GM12878 (cell line): ENCODE results near the gene AAMP. TPM values are rescaled to one million over a fixed set of nuclear protein-coding genes. Genes with fewer than 3 reads are reported as not detected.

ENCODE experiments used
- ATAC-seq: fragments of 200-7000 bp; cut with Tn5 transposase; 3 replicates; pipeline ENCODE4 v1.9.1; 2020; ENCODE audit warnings: mild to moderate bottlenecking, moderate library complexity
- BruUV-seq: library from RNA; stranded (reverse); fragments of 400-500 nt; replicated peaks from 2 replicates; lab custom pipeline; 2021; lab: Mats Ljungman, UMichigan
- CTCF ChIA-PET: fragments of 300-600 bp; sonication (Branson Sonifier 250); formaldehyde crosslinking; extraction: SDS; loops from one replicate; lab custom pipeline; 2021; ENCODE audit warnings: inconsistent platforms; lab: Yijun Ruan, JAX
- POLR2A ChIA-PET: fragments of 350-600 bp; formaldehyde crosslinking; extraction: SDS; loops from one replicate; lab custom pipeline; 2021; ENCODE audit warnings: inconsistent platforms; lab: Charles Lee
- RAD21 ChIA-PET: fragments of 300-600 bp; sonication (Branson Sonifier 250); formaldehyde crosslinking; loops from one replicate; lab custom pipeline; 2023; ENCODE audit warnings: antibody characterized with exemption; ENCODE audit not compliant: unreplicated experiment; lab: Charles Lee
- SMC1A ChIA-PET: fragments of 300-600 bp; sonication (Branson Sonifier 250); formaldehyde crosslinking; loops from one replicate; lab custom pipeline; 2023; ENCODE audit not compliant: unreplicated experiment, uncharacterized antibody; lab: Charles Lee
- DNase-seq: peaks from one replicate; pipeline ENCODE4 v3.0.0-alpha.2; 2011; ENCODE audit warnings: low read depth, low spot score
- FAIRE-seq: peaks from 3 replicates; lab custom pipeline; 2011; peaks lifted over from hg19 to GRCh38; lab: Jason Lieb, UNC
- H2AFZ ChIP-seq: 2 replicates; pipeline ENCODE4 v1.6.0; 2011; ENCODE audit warnings: low read depth, low read length, control low read depth; ENCODE audit not compliant: control insufficient read depth
- H3K27ac ChIP-seq: 2 replicates; pipeline ENCODE4 v1.5.1; 2011; ENCODE audit warnings: control low read depth; ENCODE audit not compliant: control insufficient read depth, insufficient read depth
- H3K27me3 ChIP-seq, 2 experiments: replicated peaks in 1 of 2; 2 replicates each; pipeline versions ENCODE4 v1.6.0 to v1.6.1; 2011; ENCODE audit warnings: low read length in 1 of 2; ENCODE audit not compliant: control insufficient read depth in 2 of 2, insufficient read depth in 2 of 2
- H3K36me3 ChIP-seq, 2 experiments: 2 replicates each; pipeline ENCODE4 v1.5.1; 2011; ENCODE audit warnings: low read length in 1 of 2; ENCODE audit not compliant: control insufficient read depth in 2 of 2, insufficient read depth in 2 of 2
- H3K4me1 ChIP-seq: 2 replicates; pipeline ENCODE4 v1.6.1; 2011; ENCODE audit warnings: mild to moderate bottlenecking, low read length, moderate library complexity, mixed read lengths; ENCODE audit not compliant: control insufficient read depth, insufficient read depth
- H3K4me2 ChIP-seq: 2 replicates; pipeline ENCODE4 v1.6.0; 2011; ENCODE audit warnings: control low read depth; ENCODE audit not compliant: control insufficient read depth, insufficient read depth
- H3K4me3 ChIP-seq: fragments of 200-600 bp; sonication (generic); 2 replicates; pipeline ENCODE4 v1.5.1; 2016
- H3K79me2 ChIP-seq: 2 replicates; pipeline ENCODE4 v1.6.0; 2011; ENCODE audit warnings: low read length; ENCODE audit not compliant: control insufficient read depth, insufficient read depth
- H3K9ac ChIP-seq: 2 replicates; pipeline ENCODE4 v1.8.0; 2011; ENCODE audit warnings: low read length, control low read depth, mixed read lengths; ENCODE audit not compliant: control insufficient read depth, insufficient read depth
- H3K9me3 ChIP-seq: replicated peaks from 3 replicates; pipeline ENCODE4 v1.5.1; 2011; ENCODE audit warnings: mild to moderate bottlenecking, low read length; ENCODE audit not compliant: control insufficient read depth, insufficient read depth
- H4K20me1 ChIP-seq: 2 replicates; pipeline ENCODE4 v1.6.0; 2011; ENCODE audit not compliant: control insufficient read depth, insufficient read depth
- ATF2 ChIP-seq: IDR thresholded peaks from 2 replicates; pipeline ENCODE4 v1.6.1; 2012; ENCODE audit warnings: low read length, inconsistent platforms
- BACH1 ChIP-seq: fragments of 450-650 bp; IDR thresholded peaks from 2 replicates; pipeline ENCODE4 v1.6.1; 2017; ENCODE audit warnings: mild to moderate bottlenecking, borderline replicate concordance
- CEBPB ChIP-seq, 2 experiments: fragments of 150-350 bp in 1 of 2; IDR thresholded peaks; 2 replicates each; pipeline ENCODE4 v1.6.1; 2012 to 2014; ENCODE audit warnings: low read depth in 2 of 2, low read length in 2 of 2, borderline replicate concordance in 1 of 2, inconsistent platforms in 1 of 2
- E2F4 ChIP-seq: IDR thresholded peaks from 2 replicates; pipeline ENCODE4 v1.6.1; 2012; ENCODE audit warnings: low read depth, low read length, improper control_type of control experiment
- LARP7 ChIP-seq: fragments of 450-650 bp; IDR thresholded peaks from 2 replicates; pipeline ENCODE4 v1.6.1; 2017; ENCODE audit warnings: mild to moderate bottlenecking
- MXI1 ChIP-seq: fragments of 150-350 bp; IDR thresholded peaks from 2 replicates; pipeline ENCODE4 v1.6.1; 2011; ENCODE audit warnings: low read depth, mild to moderate bottlenecking, inconsistent platforms, low read length, improper control_type of control experiment
- RFX5 ChIP-seq: IDR thresholded peaks from 2 replicates; pipeline ENCODE4 v1.6.1; 2011; ENCODE audit warnings: low read depth, low read length, improper control_type of control experiment
- WRNIP1 ChIP-seq: IDR thresholded peaks from 2 replicates; pipeline ENCODE4 v1.6.1; 2011; ENCODE audit warnings: low read depth, low read length, improper control_type of control experiment, borderline replicate concordance
- ZNF622 ChIP-seq: fragments of 450-650 bp; IDR thresholded peaks from 2 replicates; pipeline ENCODE4 v1.6.1; 2017; ENCODE audit warnings: mild to moderate bottlenecking, inconsistent platforms
- ZNF687 ChIP-seq: fragments of 450-650 bp; IDR thresholded peaks from 2 replicates; pipeline ENCODE4 v1.6.1; 2017; ENCODE audit warnings: mild to moderate bottlenecking, moderate library complexity
- WGBS: methylation state at CpG from one replicate; pipeline ENCODE4 v1.1.6; 2016; ENCODE audit warnings: low lambda C conversion rate; ENCODE audit not compliant: insufficient replicate concordance, insufficient coverage; ENCODE audit errors: missing lambda C conversion rate; 5-methylcytosine and 5-hydroxymethylcytosine counted together
- in situ Hi-C: fragments of 300-500 bp; cut with MboI; formaldehyde crosslinking; loops from 9 replicates; pipeline ENCODE4 v1.14.3; 2018; ENCODE audit warnings: mixed read lengths
- intact Hi-C: fragments of 100-400 bp; cut with micrococcal nuclease; formaldehyde crosslinking; loops from one replicate; pipeline ENCODE4 v1.14.2; 2022; ENCODE audit not compliant: unreplicated experiment
- polyA plus RNA-seq, 11 experiments: library from polyadenylated mRNA; depleted of rRNA in 4 of 11; unstranded in 6 of 11; stranded (reverse) in 5 of 11; fragments of >200 nt; fragmentation: Nextera tagmentation in 4 of 11; fragmentation: Illumina TruSeq in 1 of 11; extraction: Ambion mirVana in 4 of 11; extraction: Trizol in 1 of 11; gene quantifications; 1 replicate in 1 of 11; 2 replicates in 10 of 11; pipeline versions ENCODE4 v1.2.1 to v1.2.3, GENCODE V29; 2011 to 2016; ENCODE audit warnings: inconsistent platforms in 2 of 11, missing spikeins in 2 of 11, low read depth in 1 of 11
- total RNA-seq, 4 experiments: library from RNA; depleted of rRNA in 3 of 4; stranded (reverse); fragments of >200 nt in 3 of 4; fragmentation: Illumina TruSeq in 1 of 4; extraction: Trizol in 1 of 4; gene quantifications; 2 replicates each; pipeline versions ENCODE4 v1.2.1 to v1.2.3, GENCODE V29; 2013 to 2021

Gene AAMP
- total and polyA plus RNA-seq, 10 of the 15 experiments (the other 5 are each of a cell fraction or from before 2014, with no cell fraction given): 4.4 to 140 (median 81.9) TPM

- peaks cover 27 to 31% of the 10 kb centered on the region in 2 experiments for H3K36me3 ChIP-seq
Observed at GRCh38 chr2:218278531-218279360, 8.8 kb upstream of the AAMP start.

More at GRCh38 chr2:218278531-218279360, 8.8 kb upstream of the AAMP start:
- in situ Hi-C loops: loop anchor here (25.0 kb wide), 1 partner anchor 109 kb away; the partner anchor contains the start of genes CTDSP1 and SLC11A1
- no peak overlapping the region for H3K9ac ChIP-seq
- no TSS peak for BruUV-seq
- ChIA-PET RAD21 (no interaction called here), SMC1A (no interaction called here), CTCF (no interaction called here), POLR2A (no interaction called here)
- no peak overlapping the region for H3K4me2 ChIP-seq
- WGBS: 77% methylated on average over 16 of the region's 16 CpGs
- no peaks in the 10 kb centered on the region for H4K20me1 ChIP-seq
- no peaks in the 10 kb centered on the region; the same call in 1 of the 2 replicates for H3K79me2 ChIP-seq
- no peaks in the 10 kb centered on the region; the same call in 1 of the 2 replicates for H3K4me1 ChIP-seq
- FAIRE-seq (no peak), DNase-seq (no peak), ATAC-seq (no peak)
- TF ChIP-seq ZNF622: no peak
- no peak for TF ChIP-seq ZNF687
- TF ChIP-seq ATF2: no peak
- TF ChIP-seq RFX5: no peak
- TF ChIP-seq WRNIP1: no peak
- TF ChIP-seq CEBPB (IDR thresholded peaks at IDR 0.05; ENCODE audit: borderline replicate concordance in 1 of 2, low read depth in 2 of 2, low read length in 2 of 2): no peak
- no peak for TF ChIP-seq E2F4
- no peak for TF ChIP-seq MXI1
- TF ChIP-seq LARP7: no peak
- TF ChIP-seq BACH1: no peak
- no peaks in the 10 kb centered on the region for H3K9me3 ChIP-seq
- intact Hi-C loops: no loop called here
- H3K27ac ChIP-seq: no peak overlapping the region
- H3K27me3 ChIP-seq: no peaks in the 10 kb centered on the region
- no peak overlapping the region for H2AFZ ChIP-seq
- H3K4me3 ChIP-seq: no peak overlapping the region
